AG04449 (cell line): Measurements from ENCODE around the gene TNFRSF6B.

Experiments used
- CTCF ChIA-PET: fragments of 350-600 bp; formaldehyde crosslinking; extraction: SDS; loops from one replicate; lab custom pipeline; 2021; ENCODE audit warnings: antibody characterized with exemption; lab: Yijun Ruan, JAX
- POLR2A ChIA-PET: fragments of 400-600, 350-600 bp; formaldehyde crosslinking; extraction: SDS; loops from one replicate; lab custom pipeline; 2020; ENCODE audit warnings: antibody characterized with exemption, inconsistent platforms; lab: Yijun Ruan, JAX
- DNase-seq: peaks from one replicate; pipeline ENCODE4 v3.0.0-alpha.2; 2010; ENCODE audit warnings: low read depth, low spot score
- H3K4me3 ChIP-seq: 2 replicates; pipeline ENCODE4 v1.5.1; 2011; ENCODE audit warnings: low read depth, mild to moderate bottlenecking, control low read depth, low read length
- CTCF ChIP-seq: IDR thresholded peaks from one replicate; pipeline ENCODE4 v1.5.1; 2011; ENCODE audit warnings: mild to moderate bottlenecking, moderate library complexity, low read length, control low read depth, inconsistent platforms; ENCODE audit not compliant: insufficient read depth; ENCODE audit errors: missing control alignments

Gene TNFRSF6B

GRCh38 chr20:63687419-63688178, 8.9 kb upstream of the TNFRSF6B start:
- TF ChIP-seq CTCF = no peak
- H3K4me3 ChIP-seq = no peak overlapping the region
- ChIA-PET POLR2A (interaction anchor here (1.0 to 1.1 kb wide), 2 partner anchors 20 kb away, joined by 3 to 4 read pairs; partner anchors contain the start of genes ARFRP1 and ZGPAT), CTCF (interaction anchor here (1.4 kb wide), 1 partner anchor 149 kb away, joined by 3 read pairs; no protein-coding TSS in a partner anchor)
- DNase-seq = no peak

- ChIA-PET POLR2A (interaction anchor here (0.7 to 1.1 kb wide), 2 partner anchors 10 to 19 kb away, joined by 3 to 4 read pairs; partner anchors contain the start of genes ARFRP1 and ZGPAT), CTCF (interaction anchor here (1.4 kb wide), 1 partner anchor 150 kb away, joined by 3 read pairs; no protein-coding TSS in a partner anchor)
- H3K4me3 ChIP-seq = no peak overlapping the region
- TF ChIP-seq CTCF = no peak
- no peak for DNase-seq
Measured at GRCh38 chr20:63688228-63689045, 8.0 kb upstream of the TNFRSF6B start.

- ChIA-PET CTCF (no interaction called here), POLR2A (interaction anchor here (0.7 to 1.1 kb wide), 2 partner anchors 9 to 18 kb away, joined by 3 to 4 read pairs; partner anchors contain the start of genes ARFRP1 and ZGPAT)
- no peak for TF ChIP-seq CTCF
- DNase-seq = no peak
- H3K4me3 ChIP-seq = no peak overlapping the region
Measured at GRCh38 chr20:63689046-63690002, 7.1 kb upstream of the TNFRSF6B start.

GRCh38 chr20:63690003-63690897, 6.2 kb upstream of the TNFRSF6B start:
- no peak for TF ChIP-seq CTCF
- no peak for DNase-seq
- CTCF ChIA-PET = no interaction called here
- H3K4me3 ChIP-seq = no peak overlapping the region
- POLR2A ChIA-PET = interaction anchor here (2.7 kb wide), 1 partner anchor 8 kb away, joined by 12 read pairs; no protein-coding TSS in a partner anchor
